Inferior parietal cortex (tissue), 1 donor: ENCODE measurements around the gene DNAH17.
A peak's percentile ranks its signal among the peaks of the same experiment; 100 is the strongest.

Experiments
- DNase-seq: peaks from one replicate; pipeline ENCODE4 v3.0.0-alpha.2; 2016; ENCODE audit errors: extremely low spot score

Gene DNAH17

GRCh38 chr17:78498848-78499247, 78.3 kb downstream of the DNAH17 start:
- DNase-seq: no peak

- DNase-seq: peak; percentile 82
These were observed 80.1 kb downstream of the DNAH17 start for GRCh38 chr17:78497115-78497540.

- no peak for DNase-seq
These were observed 80.9 kb downstream of the DNAH17 start for GRCh38 chr17:78496311-78496710.

GRCh38 chr17:78495634-78496033, 81.6 kb downstream of the DNAH17 start:
- DNase-seq: no peak

GRCh38 chr17:78494696-78495330, 82.4 kb downstream of the DNAH17 start:
- no peak for DNase-seq

GRCh38 chr17:78493853-78494695, 83.1 kb downstream of the DNAH17 start:
- no peak for DNase-seq

- DNase-seq: no peak
These were observed 83.7 kb downstream of the DNAH17 start for GRCh38 chr17:78493450-78493849.

- no peak for DNase-seq
These were observed 84.9 kb downstream of the DNAH17 start for GRCh38 chr17:78492116-78492799.

GRCh38 chr17:78491236-78492115, 85.7 kb downstream of the DNAH17 start:
- DNase-seq: no peak

GRCh38 chr17:78490673-78491072, 86.5 kb downstream of the DNAH17 start:
- DNase-seq: no peak

GRCh38 chr17:78490156-78490555, 87.0 kb downstream of the DNAH17 start:
- no peak for DNase-seq

GRCh38 chr17:78488867-78489634, 88.1 kb downstream of the DNAH17 start:
- peak; percentile 11 for DNase-seq

- DNase-seq: no peak
These were observed 89.0 kb downstream of the DNAH17 start for GRCh38 chr17:78488156-78488555.

GRCh38 chr17:78486946-78487680, 90.1 kb downstream of the DNAH17 start:
- DNase-seq: no peak

GRCh38 chr17:78486228-78486802, 90.9 kb downstream of the DNAH17 start:
- no peak for DNase-seq

- no peak for DNase-seq
These were observed 91.7 kb downstream of the DNAH17 start for GRCh38 chr17:78485290-78486168.

- no peak for DNase-seq
These were observed 92.6 kb downstream of the DNAH17 start for GRCh38 chr17:78484271-78485246.

- DNase-seq: no peak
These were observed 97.8 kb downstream of the DNAH17 start for GRCh38 chr17:78479369-78479768.
